Fibroblast of mammary gland (primary cell): ENCODE measurements around the gene ASXL1.
"Not testable (repeated sequence)": the region's sequence is repeated elsewhere in the genome, so short reads cannot be mapped to it uniquely, and the experiment has no call there.

ENCODE experiments used
- DNase-seq: peaks from one replicate; pipeline ENCODE4 v3.0.0-alpha.2; 2010; ENCODE audit warnings: low read depth
- H3K4me3 ChIP-seq: 2 replicates; pipeline ENCODE4 v1.5.1; 2011; ENCODE audit warnings: low read depth, mild to moderate bottlenecking, low read length, moderate library complexity; ENCODE audit not compliant: control insufficient read depth
- CTCF ChIP-seq: conservative IDR thresholded peaks from 2 replicates; pipeline ENCODE4 v1.5.1; 2011; ENCODE audit warnings: low read depth, low read length, inconsistent platforms; ENCODE audit not compliant: control insufficient read depth, insufficient read depth

ASXL1 gene

DNA sequence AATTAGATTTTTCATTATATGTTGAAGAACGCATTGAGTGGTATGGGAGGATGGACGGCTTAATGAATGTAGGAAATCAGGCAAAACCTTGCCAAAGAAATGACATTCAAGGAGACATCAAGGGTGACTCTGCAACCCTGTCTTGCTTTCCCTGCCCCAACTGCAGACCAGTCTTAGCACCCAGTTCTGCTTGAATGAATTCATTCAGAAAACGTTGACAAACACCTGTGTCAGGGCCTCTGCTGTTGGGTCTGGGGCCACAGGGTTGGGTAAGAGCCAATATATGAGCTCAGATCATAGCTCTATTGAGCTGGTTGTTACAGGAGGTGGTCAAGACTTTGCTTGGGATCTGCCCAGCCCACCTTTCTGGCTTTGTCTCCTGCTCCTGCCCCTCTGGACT lies 7.7 kb upstream of the ASXL1 start:
- no peak overlapping the region for H3K4me3 ChIP-seq
- TF ChIP-seq CTCF, result no peak
- no peak for DNase-seq

- no peak for TF ChIP-seq CTCF
- no peak for DNase-seq
Observed at GRCh38 chr20:32352121-32352720, 5.9 kb upstream of the ASXL1 start.

DNA sequence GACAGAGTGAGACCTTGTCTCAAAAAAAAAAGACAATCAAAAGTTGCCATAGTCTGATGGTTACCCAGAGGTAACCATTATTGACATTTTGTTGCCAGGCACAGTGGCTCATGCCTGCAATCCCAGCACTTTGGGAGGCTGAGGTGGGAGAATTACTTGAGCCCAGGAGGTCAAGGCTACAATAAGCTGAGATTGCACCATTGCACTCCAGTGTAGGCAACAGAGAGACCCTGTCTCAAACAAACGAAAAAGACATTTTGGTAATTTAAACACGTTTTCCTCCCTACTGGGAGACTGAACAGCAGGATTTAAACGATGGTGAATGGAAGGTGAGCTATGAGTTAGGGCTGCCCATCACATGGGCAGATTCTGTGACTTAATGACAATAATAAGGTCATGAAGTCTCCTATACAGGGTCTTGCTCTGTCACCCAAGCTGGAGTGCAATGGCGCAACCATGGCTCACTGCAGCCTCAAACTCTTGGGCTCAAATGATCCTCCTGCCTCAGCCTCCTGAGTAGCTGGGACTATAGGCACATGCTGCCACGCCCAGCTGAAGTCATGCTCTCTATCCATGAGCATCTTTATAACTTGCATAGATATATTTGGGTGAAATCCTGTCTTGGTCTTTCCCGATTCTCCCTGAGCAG lies 4.2 kb upstream of the ASXL1 start:
- no peak for TF ChIP-seq CTCF

More at GRCh38 chr20:32352121-32352720, 5.9 kb upstream of the ASXL1 start:
- no peak overlapping the region for H3K4me3 ChIP-seq

DNA sequence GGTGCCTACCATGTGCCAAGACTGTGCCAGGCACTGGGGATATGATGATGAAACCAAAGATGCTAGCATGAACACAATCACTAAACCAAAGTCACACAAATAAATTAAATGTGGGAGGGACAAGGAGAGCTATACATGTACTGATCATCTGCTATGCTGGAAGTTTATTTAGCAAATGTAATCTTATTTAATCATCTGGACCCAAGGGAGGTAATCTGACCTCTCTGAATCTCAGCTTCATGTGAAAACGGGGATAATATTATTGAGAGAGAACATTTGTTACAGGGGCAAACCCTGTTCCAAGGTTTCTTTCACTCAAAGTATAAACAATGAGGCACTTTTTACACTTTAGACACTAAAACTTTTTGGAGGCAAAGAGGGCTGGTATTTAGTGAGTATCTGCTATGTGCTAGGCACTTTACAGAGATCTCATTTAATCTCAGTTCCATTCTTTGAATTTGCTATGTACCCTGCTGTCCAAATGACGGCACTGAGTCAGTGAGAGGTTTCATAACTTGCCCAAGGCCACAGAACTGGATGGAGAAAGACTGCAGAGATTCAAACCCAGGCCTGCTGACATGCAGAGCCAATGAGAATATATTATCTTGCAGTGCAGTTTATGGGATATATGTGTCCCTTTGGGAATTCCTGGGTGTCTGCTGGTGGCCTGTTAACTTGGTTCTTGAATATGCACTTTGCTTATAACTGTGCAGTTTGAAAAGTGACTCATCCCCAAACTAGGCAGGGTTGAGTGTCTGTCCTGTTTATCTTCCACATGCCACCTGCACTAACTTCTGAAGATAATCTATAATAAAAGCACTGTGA lies 3.3 kb upstream of the ASXL1 start:
- H3K4me3 ChIP-seq, result no peak overlapping the region
- peak; percentile 85 for DNase-seq
- TF ChIP-seq CTCF, result no peak

More for the DNA sequence above, 4.2 kb upstream of the ASXL1 start:
- no peak for DNase-seq
- H3K4me3 ChIP-seq, result no peak overlapping the region

DNA sequence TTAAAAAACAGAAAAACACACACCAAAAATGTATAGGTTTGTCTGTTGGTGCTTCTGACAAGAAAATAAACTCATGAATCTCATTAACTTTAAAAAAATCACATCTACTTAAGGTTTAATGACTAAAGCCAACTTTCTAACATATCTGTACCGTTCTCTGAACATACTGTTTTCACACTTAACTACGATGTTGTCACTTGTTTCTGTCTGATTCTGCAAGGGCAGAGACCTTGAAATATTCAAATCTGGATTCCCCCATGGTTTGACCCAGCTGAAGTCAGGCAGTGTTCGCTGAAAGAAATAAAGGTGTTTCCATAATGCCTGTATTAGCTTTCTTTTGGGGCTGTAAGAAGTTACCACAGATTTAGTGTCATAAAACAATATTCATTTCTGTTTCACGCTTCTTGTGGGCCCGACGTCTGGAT lies 2.7 kb upstream of the ASXL1 start:
- TF ChIP-seq CTCF, result no peak
- DNase-seq, result no peak
- H3K4me3 ChIP-seq, result no peak overlapping the region

DNA sequence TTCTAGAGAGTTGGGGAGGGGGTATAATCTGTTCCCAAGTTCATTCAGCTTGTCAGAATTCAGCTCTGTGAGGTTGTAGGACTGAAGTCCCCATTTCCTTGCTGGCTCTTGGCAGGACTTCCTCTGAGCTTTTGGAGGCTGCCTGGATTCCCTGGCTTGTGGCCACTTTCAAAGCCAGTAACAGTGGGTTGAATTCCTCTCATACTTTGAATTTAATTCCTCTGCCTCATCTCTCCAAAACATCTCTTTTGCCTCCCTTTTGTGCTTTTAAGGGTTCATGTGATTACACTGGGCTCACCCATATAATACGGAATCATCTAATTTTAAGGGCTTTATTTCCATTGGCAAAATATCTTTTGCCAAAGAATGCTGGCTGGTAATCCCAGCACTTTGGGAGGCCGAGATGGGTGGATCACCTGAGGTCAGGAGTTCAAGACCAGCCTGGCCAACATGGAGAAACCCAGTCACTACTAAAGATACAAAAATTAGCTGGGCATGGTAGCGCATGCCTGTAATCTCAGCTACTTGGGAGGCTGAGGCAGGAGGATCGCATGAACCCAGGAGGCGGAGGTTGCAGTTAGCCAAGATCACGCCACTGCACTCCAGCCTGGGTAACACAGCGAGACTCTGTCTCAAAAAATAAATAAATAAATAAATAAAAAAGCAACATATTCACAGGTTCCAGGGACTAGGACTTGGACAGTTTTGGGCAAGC lies 2.1 kb upstream of the ASXL1 start:
- not testable (repeated sequence) for H3K4me3 ChIP-seq
- peak; percentile 63 for DNase-seq
